Parathyroid adenoma (tissue), 2 donors: Measurements from ENCODE around the gene LRRC37B.
"Not testable (repeated sequence)": the region's sequence is repeated elsewhere in the genome, so short reads cannot be mapped to it uniquely, and the experiment has no call there.

Source experiments
- H2AFZ ChIP-seq: fragments of 300-600 bp; sonication (generic); one replicate; pipeline ENCODE4 v1.7.0; 2017; ENCODE audit warnings: antibody characterized with exemption, mild to moderate bottlenecking
- H3K27ac ChIP-seq: fragments of 300-600 bp; sonication (generic); one replicate; pipeline ENCODE4 v1.7.0; 2017
- H3K27me3 ChIP-seq: fragments of 300-600 bp; sonication (generic); one replicate; pipeline ENCODE4 v1.7.0; 2017; ENCODE audit warnings: low read length; ENCODE audit not compliant: control insufficient read depth, insufficient read depth
- H3K36me3 ChIP-seq: fragments of 300-600 bp; sonication (generic); one replicate; pipeline ENCODE4 v1.7.0; 2017; ENCODE audit warnings: low read length; ENCODE audit not compliant: control insufficient read depth, insufficient read depth
- H3K4me1 ChIP-seq: fragments of 300-600 bp; sonication (generic); one replicate; pipeline ENCODE4 v1.7.0; 2017; ENCODE audit warnings: control low read depth
- H3K4me2 ChIP-seq: fragments of 300-600 bp; sonication (generic); one replicate; pipeline ENCODE4 v1.7.0; 2017; ENCODE audit warnings: low read length
- H3K4me3 ChIP-seq: fragments of 300-600 bp; sonication (generic); one replicate; pipeline ENCODE4 v1.7.0; 2017; ENCODE audit warnings: low read depth, low read length
- H3K79me2 ChIP-seq: fragments of 300-600 bp; sonication (generic); one replicate; pipeline ENCODE4 v1.7.0; 2017; ENCODE audit warnings: control low read depth
- H3K9ac ChIP-seq: fragments of 300-600 bp; sonication (generic); one replicate; pipeline ENCODE4 v1.7.0; 2017; ENCODE audit warnings: mild to moderate bottlenecking
- H3K9me3 ChIP-seq: fragments of 300-600 bp; sonication (generic); one replicate; pipeline ENCODE4 v1.7.0; 2017; ENCODE audit warnings: low read length; ENCODE audit not compliant: control insufficient read depth
- CTCF ChIP-seq: fragments of 300-600 bp; sonication (generic); IDR thresholded peaks from one replicate; pipeline ENCODE4 v1.7.0; 2017; ENCODE audit warnings: antibody characterized with exemption, mild to moderate bottlenecking
- donor health status: primary hyperparathyroidism.

Gene LRRC37B

GRCh38 chr17:32092062-32092461, 84.9 kb downstream of the LRRC37B start:
- H3K79me2 ChIP-seq, H3K9me3 ChIP-seq, H3K4me2 ChIP-seq, H2AFZ ChIP-seq, H3K4me1 ChIP-seq, H3K36me3 ChIP-seq, H3K27ac ChIP-seq, H3K27me3 ChIP-seq, H3K4me3 ChIP-seq, H3K9ac ChIP-seq: not testable (repeated sequence)

- H3K4me1 ChIP-seq = no peaks in the 10 kb centered on the region
- no peak overlapping the region for H2AFZ ChIP-seq
- H3K9ac ChIP-seq = no peak overlapping the region
- H3K9me3 ChIP-seq = no peaks in the 10 kb centered on the region
- H3K27ac ChIP-seq = no peak overlapping the region
- H3K36me3 ChIP-seq = no peaks in the 10 kb centered on the region
- H3K27me3 ChIP-seq = no peaks in the 10 kb centered on the region
- H3K79me2 ChIP-seq = no peaks in the 10 kb centered on the region
- TF ChIP-seq CTCF = no peak
- H3K4me2 ChIP-seq = no peak overlapping the region
- no peak overlapping the region for H3K4me3 ChIP-seq
These were observed 92.5 kb downstream of the LRRC37B start for GRCh38 chr17:32099686-32100085.

- H3K79me2 ChIP-seq, H3K4me3 ChIP-seq, H2AFZ ChIP-seq, H3K4me2 ChIP-seq, H3K9ac ChIP-seq, H3K9me3 ChIP-seq, H3K4me1 ChIP-seq, H3K36me3 ChIP-seq, H3K27me3 ChIP-seq, H3K27ac ChIP-seq: not testable (repeated sequence)
These were observed 93.1 kb downstream of the LRRC37B start for GRCh38 chr17:32100323-32100722.

GRCh38 chr17:32100971-32101631, 93.9 kb downstream of the LRRC37B start:
- TF ChIP-seq CTCF = no peak
- H3K27ac ChIP-seq = no peak overlapping the region

GRCh38 chr17:32102172-32102571, 95.0 kb downstream of the LRRC37B start:
- no peak overlapping the region for H3K4me3 ChIP-seq
- H3K36me3 ChIP-seq = no peaks in the 10 kb centered on the region
- no peaks in the 10 kb centered on the region for H3K4me1 ChIP-seq
- H3K79me2 ChIP-seq = no peaks in the 10 kb centered on the region
- H3K27me3 ChIP-seq = no peaks in the 10 kb centered on the region
- H3K9ac ChIP-seq = no peak overlapping the region
- no peak for TF ChIP-seq CTCF
- no peak overlapping the region for H3K4me2 ChIP-seq
- no peaks in the 10 kb centered on the region for H3K9me3 ChIP-seq
- no peak overlapping the region for H2AFZ ChIP-seq
- H3K27ac ChIP-seq = no peak overlapping the region

More at GRCh38 chr17:32100971-32101631, 93.9 kb downstream of the LRRC37B start:
- H3K79me2 ChIP-seq = no peaks in the 10 kb centered on the region
- no peak overlapping the region for H3K9ac ChIP-seq
- H3K9me3 ChIP-seq = no peaks in the 10 kb centered on the region
- H3K4me2 ChIP-seq = no peak overlapping the region
- H3K27me3 ChIP-seq = no peaks in the 10 kb centered on the region
- no peaks in the 10 kb centered on the region for H3K4me1 ChIP-seq
- no peak overlapping the region for H3K4me3 ChIP-seq
- no peak overlapping the region for H2AFZ ChIP-seq
- no peaks in the 10 kb centered on the region for H3K36me3 ChIP-seq

- Histone ChIP-seq H3K27ac (no peak overlapping the region), H3K4me1 (no peaks in the 10 kb centered on the region), H3K4me3 (no peak overlapping the region), H3K27me3 (no peaks in the 10 kb centered on the region), H2AFZ (no peak overlapping the region), H3K9me3 (no peaks in the 10 kb centered on the region), H3K79me2 (no peaks in the 10 kb centered on the region), H3K9ac (no peak overlapping the region), H3K4me2 (no peak overlapping the region), H3K36me3 (no peaks in the 10 kb centered on the region)
- no peak for TF ChIP-seq CTCF
These were observed 95.5 kb downstream of the LRRC37B start for GRCh38 chr17:32102646-32103186.
